GM19193 (cell line): ENCODE data around the gene FOXB1.

Experiments used
- POLR2A ChIP-seq: IDR thresholded peaks from 4 replicates; pipeline ENCODE4 v1.6.1; 2011; ENCODE audit not compliant: insufficient read depth, insufficient read length; ENCODE audit errors: extremely low read depth

Gene FOXB1

GRCh38 chr15:60039316-60039715 lies 35.2 kb downstream of the FOXB1 start:
- no peak for TF ChIP-seq POLR2A

- TF ChIP-seq POLR2A, result no peak
Observed at GRCh38 chr15:60043744-60044435, 39.8 kb downstream of the FOXB1 start.

GRCh38 chr15:60044636-60045270 lies 40.6 kb downstream of the FOXB1 start:
- no peak for TF ChIP-seq POLR2A

- no peak for TF ChIP-seq POLR2A
Observed at GRCh38 chr15:60047701-60048100, 43.6 kb downstream of the FOXB1 start.

- no peak for TF ChIP-seq POLR2A
Observed at GRCh38 chr15:60049948-60050347, 45.8 kb downstream of the FOXB1 start.

- no peak for TF ChIP-seq POLR2A
Observed at GRCh38 chr15:60052796-60053195, 48.7 kb downstream of the FOXB1 start.

GRCh38 chr15:60054472-60054871 lies 50.4 kb downstream of the FOXB1 start:
- TF ChIP-seq POLR2A, result no peak
